PC-9 (cell line): ENCODE results near the gene PDRG1.

Experiments used
- CTCF ChIP-seq: fragments of 200-600 bp; sonication (generic); conservative IDR thresholded peaks from 2 replicates; pipeline ENCODE4 v1.6.1; 2017; ENCODE audit warnings: mixed run types, antibody characterized with exemption, mild to moderate bottlenecking, moderate library complexity
- EZH2 ChIP-seq: fragments of 200-600 bp; sonication (generic); IDR thresholded peaks from 2 replicates; pipeline ENCODE4 v1.8.0; 2017; ENCODE audit warnings: antibody characterized with exemption, low read depth

GRCh38 chr20:31992086-31992485 is 40.2 kb upstream of the PDRG1 start:
- no peak for TF ChIP-seq CTCF
- no peak for TF ChIP-seq EZH2
